Activated CD8-positive, alpha-beta T cell treated with anti-CD3 and anti-CD28 coated beads for 36 hours (primary cell): ENCODE results near the gene VWA5B2. TPM values are rescaled to one million over a fixed set of nuclear protein-coding genes. Genes with fewer than 3 reads are reported as not detected.

Source experiments
- ATAC-seq: fragments of 200-7000 bp; cut with Tn5 transposase; one replicate; pipeline ENCODE4 v1.10.0; 2021; ENCODE audit warnings: mild to moderate bottlenecking, moderate library complexity
- CTCF ChIA-PET: fragments of 350-600 bp; sonication (Branson Sonifier 250); formaldehyde crosslinking; loops from one replicate; lab custom pipeline; 2021; ENCODE audit warnings: antibody characterized with exemption; lab: Charles Lee
- POLR2A ChIA-PET: fragments of 350-600 bp; sonication (Branson Sonifier 250); formaldehyde crosslinking; loops from one replicate; lab custom pipeline; 2021; ENCODE audit warnings: antibody characterized with exemption; lab: Charles Lee
- DNase-seq: peaks from one replicate; pipeline ENCODE4 v3.0.0-alpha.2; 2020
- H3K27ac Mint-ChIP-seq: one replicate; pipeline ENCODE4 v1.8.0; 2021; ENCODE audit warnings: mild to moderate bottlenecking, mixed read lengths
- H3K27me3 Mint-ChIP-seq: one replicate; pipeline ENCODE4 v1.8.0; 2021; ENCODE audit warnings: mixed read lengths
- H3K36me3 Mint-ChIP-seq: one replicate; pipeline ENCODE4 v1.8.0; 2021; ENCODE audit warnings: low read depth, mixed read lengths
- H3K4me1 Mint-ChIP-seq: one replicate; pipeline ENCODE4 v1.8.0; 2021; ENCODE audit warnings: low read depth, mixed read lengths
- H3K4me3 Mint-ChIP-seq: one replicate; pipeline ENCODE4 v1.8.0; 2021; ENCODE audit warnings: mild to moderate bottlenecking, moderate library complexity, mixed read lengths
- H3K9me3 Mint-ChIP-seq: one replicate; pipeline ENCODE4 v1.8.0; 2021; ENCODE audit warnings: mixed read lengths
- intact Hi-C: fragments of 100-400 bp; cut with micrococcal nuclease; formaldehyde crosslinking; loops from one replicate; pipeline ENCODE4 v1.10.0; 2022
- total RNA-seq, 2 experiments: library from RNA; stranded (reverse); gene quantifications; one replicate each; pipeline ENCODE4 v1.2.3, GENCODE V29; 2021
- TF ChIP-seq, protein P1 (sequence below): fragments of 200-600 bp; IDR thresholded peaks from one replicate; pipeline ENCODE4 v1.8.0; 2022; ENCODE audit warnings: antibody characterized with exemption, mild to moderate bottlenecking

Gene VWA5B2
- total RNA-seq, 2 experiments from 2014 or later, result not detected

DNA sequence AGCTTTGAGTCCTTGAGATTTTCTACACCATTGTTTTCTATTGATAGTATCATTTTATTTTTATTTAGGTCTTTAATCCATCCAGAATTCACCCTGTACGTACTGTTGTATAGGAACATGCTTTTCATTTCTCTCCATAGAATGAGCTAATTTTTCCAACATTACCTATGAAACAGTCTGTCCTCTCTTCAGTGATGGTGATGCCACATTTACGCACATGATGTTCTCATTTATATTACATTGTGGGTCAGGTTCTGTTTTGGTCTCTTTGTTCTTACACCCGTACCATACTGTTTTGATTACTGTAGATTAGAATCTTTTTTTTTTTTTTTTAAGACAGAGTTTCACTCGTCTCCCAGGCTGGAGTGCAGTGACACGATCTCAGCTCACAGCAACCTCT is 17.7 kb upstream of the VWA5B2 start:
- intact Hi-C loops, result no loop called here
- H3K4me1 Mint-ChIP-seq, result no peaks in the 10 kb centered on the region
- H3K9me3 Mint-ChIP-seq, result no peaks in the 10 kb centered on the region
- POLR2A ChIA-PET, result no interaction called here
- ATAC-seq, result no peak
- peaks cover 13% of the 10 kb centered on the region for H3K27me3 Mint-ChIP-seq
- TF ChIP-seq, protein P1, sequence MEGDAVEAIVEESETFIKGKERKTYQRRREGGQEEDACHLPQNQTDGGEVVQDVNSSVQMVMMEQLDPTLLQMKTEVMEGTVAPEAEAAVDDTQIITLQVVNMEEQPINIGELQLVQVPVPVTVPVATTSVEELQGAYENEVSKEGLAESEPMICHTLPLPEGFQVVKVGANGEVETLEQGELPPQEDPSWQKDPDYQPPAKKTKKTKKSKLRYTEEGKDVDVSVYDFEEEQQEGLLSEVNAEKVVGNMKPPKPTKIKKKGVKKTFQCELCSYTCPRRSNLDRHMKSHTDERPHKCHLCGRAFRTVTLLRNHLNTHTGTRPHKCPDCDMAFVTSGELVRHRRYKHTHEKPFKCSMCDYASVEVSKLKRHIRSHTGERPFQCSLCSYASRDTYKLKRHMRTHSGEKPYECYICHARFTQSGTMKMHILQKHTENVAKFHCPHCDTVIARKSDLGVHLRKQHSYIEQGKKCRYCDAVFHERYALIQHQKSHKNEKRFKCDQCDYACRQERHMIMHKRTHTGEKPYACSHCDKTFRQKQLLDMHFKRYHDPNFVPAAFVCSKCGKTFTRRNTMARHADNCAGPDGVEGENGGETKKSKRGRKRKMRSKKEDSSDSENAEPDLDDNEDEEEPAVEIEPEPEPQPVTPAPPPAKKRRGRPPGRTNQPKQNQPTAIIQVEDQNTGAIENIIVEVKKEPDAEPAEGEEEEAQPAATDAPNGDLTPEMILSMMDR, result no peak
- H3K36me3 Mint-ChIP-seq, result no peaks in the 10 kb centered on the region
- H3K27ac Mint-ChIP-seq, result no peak overlapping the region
- CTCF ChIA-PET, result interaction anchor here (0.6 to 3.3 kb wide), 2 partner anchors 16 to 78 kb away, joined by 3 to 25 read pairs; partner anchors contain the start of gene VWA5B2
- no peak for DNase-seq
- no peak overlapping the region for H3K4me3 Mint-ChIP-seq

DNA sequence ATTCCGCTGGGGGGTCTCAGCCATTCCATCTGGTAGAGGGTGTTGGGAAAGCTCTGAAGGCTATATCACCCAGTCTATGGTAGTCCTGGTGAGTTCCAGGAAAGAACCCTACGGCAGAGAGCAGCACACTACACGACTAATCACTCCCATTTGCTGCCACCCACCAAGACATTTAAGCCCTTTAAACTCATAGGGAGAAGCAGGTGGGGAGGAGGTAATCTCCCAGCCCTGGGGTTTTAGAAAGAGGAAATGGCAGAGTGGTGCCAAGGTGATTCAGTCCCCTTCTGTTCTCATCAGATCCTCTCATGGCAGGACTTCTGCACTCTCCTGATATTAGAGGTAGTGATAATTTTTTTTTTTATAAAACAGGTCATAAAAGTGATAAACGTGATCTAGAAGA is 10.6 kb upstream of the VWA5B2 start:
- Mint-ChIP-seq H3K9me3 (no peaks in the 10 kb centered on the region), H3K27ac (no peak overlapping the region), H3K36me3 (no peaks in the 10 kb centered on the region), H3K27me3 (peaks cover 12% of the 10 kb centered on the region), H3K4me3 (no peak overlapping the region), H3K4me1 (no peaks in the 10 kb centered on the region)
- intact Hi-C loops, result no loop called here
- TF ChIP-seq, protein P1, result no peak
- ATAC-seq, result no peak
- ChIA-PET POLR2A (no interaction called here), CTCF (interaction anchor here (7.0 kb wide), 1 partner anchor 9 kb away, joined by 46 read pairs; the partner anchor contains the start of gene VWA5B2)
- DNase-seq, result no peak

DNA sequence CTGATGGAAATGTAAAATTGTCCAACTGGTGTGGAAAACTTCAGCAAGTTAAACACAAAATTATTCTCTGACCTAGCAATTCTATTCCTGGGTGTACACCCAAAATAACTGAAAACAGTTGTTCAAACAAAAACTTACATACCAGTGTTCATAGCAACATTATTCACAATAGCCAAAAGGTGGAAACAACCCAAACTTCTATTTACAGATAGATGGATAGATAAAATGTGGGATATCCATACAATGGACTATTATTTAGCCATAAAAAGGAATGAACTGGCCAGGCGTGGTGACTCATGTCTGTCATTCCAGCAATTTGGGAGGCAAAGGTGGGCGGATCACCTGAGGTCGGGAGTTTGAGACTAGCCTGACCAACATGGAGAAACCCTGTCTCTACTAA is 6.9 kb upstream of the VWA5B2 start:
- intact Hi-C loops, result no loop called here
- H3K4me1 Mint-ChIP-seq, result no peaks in the 10 kb centered on the region
- H3K36me3 Mint-ChIP-seq, result no peaks in the 10 kb centered on the region
- ATAC-seq (no peak), DNase-seq (no peak)
- H3K27ac Mint-ChIP-seq, result no peak overlapping the region
- CTCF ChIA-PET, result interaction anchor here (1.1 to 1.5 kb wide), 3 partner anchors 27 to 32 kb away, joined by 3 read pairs; partner anchors contain the start of gene EEF1AKMT4
- POLR2A ChIA-PET, result no interaction called here
- TF ChIP-seq, protein P1, result no peak
- no peak overlapping the region for H3K4me3 Mint-ChIP-seq
- peaks cover 7% of the 10 kb centered on the region for H3K27me3 Mint-ChIP-seq
- no peaks in the 10 kb centered on the region for H3K9me3 Mint-ChIP-seq

DNA sequence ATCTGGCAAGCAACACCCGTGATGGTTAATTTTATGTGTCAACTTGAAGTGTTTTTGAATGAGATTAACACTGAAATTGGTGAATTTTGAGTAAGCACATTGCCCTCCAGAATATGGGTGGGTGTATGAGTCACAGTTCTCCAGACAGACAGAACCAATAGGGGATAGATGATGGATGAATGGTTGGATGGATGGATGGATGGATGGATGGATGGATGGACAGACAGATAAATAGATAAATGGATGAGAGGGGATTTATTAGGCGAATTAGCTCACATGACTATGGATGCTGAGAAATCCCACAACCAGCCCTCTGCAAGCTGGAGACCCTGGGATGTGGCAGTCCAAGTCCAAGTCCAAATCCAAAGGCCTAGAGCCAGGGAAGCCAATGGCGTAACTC is 5.4 kb upstream of the VWA5B2 start:
- TF ChIP-seq, protein P1, result no peak
- peaks cover 17% of the 10 kb centered on the region for H3K27me3 Mint-ChIP-seq
- ChIA-PET CTCF (no interaction called here), POLR2A (no interaction called here)
- DNase-seq (no peak), ATAC-seq (no peak)
- H3K9me3 Mint-ChIP-seq, result no peaks in the 10 kb centered on the region
- H3K36me3 Mint-ChIP-seq, result no peaks in the 10 kb centered on the region
- H3K4me3 Mint-ChIP-seq, result no peak overlapping the region
- intact Hi-C loops, result no loop called here
- no peak overlapping the region for H3K27ac Mint-ChIP-seq
- H3K4me1 Mint-ChIP-seq, result peaks cover 5% of the 10 kb centered on the region

DNA sequence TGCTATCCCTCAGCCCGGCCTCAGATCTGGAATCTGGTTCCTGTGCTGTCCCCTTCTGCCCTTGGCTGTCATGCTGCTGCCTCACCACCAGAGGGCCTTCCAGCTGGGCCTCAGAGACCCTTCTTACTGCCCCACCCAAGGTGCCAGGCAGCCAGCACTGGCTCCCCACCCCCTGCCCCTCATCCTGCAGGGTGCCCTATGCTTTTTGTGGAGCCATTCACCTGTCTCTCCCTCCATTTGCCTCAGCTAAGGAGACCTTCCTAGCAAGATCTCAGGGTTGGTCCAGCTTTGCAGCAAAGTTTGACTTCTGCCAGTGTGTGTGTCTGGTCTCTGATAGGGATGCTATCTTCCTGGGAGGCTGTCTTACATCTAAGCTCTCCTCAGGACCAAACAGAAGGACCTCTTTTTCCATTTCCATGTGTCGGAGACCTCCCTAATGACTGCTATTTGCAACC is 1.9 kb upstream of the VWA5B2 start:
- ChIA-PET POLR2A (interaction anchor here (0.7 to 3.1 kb wide), 5 partner anchors 13 to 29 kb away, joined by 3 to 9 read pairs (median 6); partner anchors contain the start of gene EEF1AKMT4), CTCF (interaction anchor here (0.7 to 5.1 kb wide), 44 partner anchors 10 to 368 kb away, joined by 3 to 67 read pairs (median 6); partner anchors contain the start of genes ABCF3, CAMK2N2 and EEF1AKMT4)
- DNase-seq (peak; percentile 61), ATAC-seq (peak; percentile 64)
- H3K36me3 Mint-ChIP-seq, result no peaks in the 10 kb centered on the region
- intact Hi-C loops, result loop anchor here (5.0 kb wide), 1 partner anchor 60 kb away; no protein-coding TSS in a partner anchor
- H3K9me3 Mint-ChIP-seq, result no peaks in the 10 kb centered on the region
- no peak overlapping the region for H3K27ac Mint-ChIP-seq
- TF ChIP-seq, protein P1, result peak; percentile 97
- H3K4me1 Mint-ChIP-seq, result peaks cover 11% of the 10 kb centered on the region
- no peak overlapping the region for H3K4me3 Mint-ChIP-seq
- peaks cover 33% of the 10 kb centered on the region for H3K27me3 Mint-ChIP-seq
